NCI-H345 (cell line): Measurements from ENCODE around the gene TM7SF2.

Experiments used
- DNase-seq: peaks from one replicate; lab custom pipeline; 2025; lab: John Stamatoyannopoulos, UW

The TM7SF2 gene

GRCh38 chr11:65090628-65091027 lies 21.0 kb upstream of the TM7SF2 start:
- DNase-seq, result no peak

GRCh38 chr11:65095427-65095826 lies 16.2 kb upstream of the TM7SF2 start:
- DNase-seq, result no peak

DNA sequence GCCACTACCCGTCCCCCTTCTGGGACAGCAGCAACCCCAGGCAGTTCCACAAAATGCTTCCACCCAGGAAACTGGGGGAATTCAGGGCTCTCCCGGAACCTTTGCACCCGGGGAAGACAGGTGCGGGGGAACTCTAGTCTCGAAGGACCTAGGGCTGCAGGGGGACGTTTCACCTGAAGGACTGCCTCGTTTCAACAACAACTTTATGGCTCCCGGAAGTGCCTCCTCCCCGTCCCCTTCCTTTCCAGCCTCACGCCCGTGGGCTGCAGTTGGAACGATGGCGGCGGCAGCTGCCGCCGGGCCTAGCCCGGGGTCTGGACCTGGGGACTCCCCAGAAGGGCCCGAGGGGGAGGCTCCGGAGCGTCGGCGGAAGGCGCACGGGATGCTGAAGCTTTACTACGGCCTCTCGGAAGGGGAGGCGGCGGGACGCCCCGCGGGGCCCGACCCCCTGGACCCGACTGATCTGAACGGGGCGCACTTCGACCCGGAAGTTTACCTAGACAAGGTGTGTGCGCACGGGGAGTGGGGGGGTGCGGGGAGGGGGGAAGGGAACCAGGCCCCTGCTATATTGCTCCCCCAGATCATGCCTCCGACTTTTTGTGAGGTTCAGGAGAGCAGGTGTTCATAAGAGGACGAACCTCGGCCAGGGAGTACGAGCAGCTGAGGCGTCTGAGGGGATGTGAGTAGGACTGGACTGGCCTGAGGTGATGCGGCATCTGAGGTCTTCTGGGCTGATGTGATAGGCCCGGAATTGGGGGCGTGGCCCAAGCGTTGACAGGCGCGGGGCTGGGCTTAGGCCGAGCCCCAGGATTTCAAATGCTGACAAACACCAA lies 15.5 kb upstream of the TM7SF2 start, which contains the start of gene VPS51:
VPS51 (plus strand) TSS at position 241 of the 833 bp plus-strand sequence; CDS start at position 278, 37 bp downstream.
- peak; percentile 92 for DNase-seq

- DNase-seq, result no peak
Observed at GRCh38 chr11:65096926-65097325, 14.7 kb upstream of the TM7SF2 start.

DNA sequence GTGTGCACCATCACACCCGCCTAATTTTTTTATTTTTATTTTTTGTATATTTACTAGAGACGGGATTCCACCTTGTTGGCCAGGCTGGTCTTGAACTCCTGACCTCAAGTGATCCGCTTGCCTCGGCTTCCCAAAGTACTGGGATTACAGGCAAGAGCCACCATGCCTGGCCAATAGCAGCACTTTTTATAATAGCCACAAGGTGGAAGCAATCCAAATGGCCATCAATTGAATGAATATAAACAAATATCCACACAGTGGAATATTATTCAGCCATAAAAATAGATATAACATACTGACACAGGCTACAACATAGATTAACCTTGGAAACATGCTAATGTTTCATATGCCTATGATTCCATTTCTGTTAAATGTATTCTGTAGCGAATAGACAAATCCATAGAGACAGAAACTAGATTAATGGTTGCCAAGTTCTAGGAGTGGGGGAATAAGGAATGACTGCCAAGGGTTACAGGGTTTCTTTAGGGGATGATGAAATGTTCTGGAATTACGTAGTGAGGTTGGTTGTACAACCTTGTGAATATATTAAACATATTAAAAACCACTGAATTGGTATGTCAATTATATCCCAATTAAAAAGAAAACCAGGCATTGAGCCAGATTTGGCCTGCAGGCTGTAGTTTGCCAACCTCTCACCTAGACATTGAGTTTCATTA lies 10.9 kb upstream of the TM7SF2 start:
- DNase-seq, result no peak

- no peak for DNase-seq
Observed at GRCh38 chr11:65102142-65103095, 9.3 kb upstream of the TM7SF2 start.

GRCh38 chr11:65103476-65103875 lies 8.2 kb upstream of the TM7SF2 start:
- no peak for DNase-seq

DNA sequence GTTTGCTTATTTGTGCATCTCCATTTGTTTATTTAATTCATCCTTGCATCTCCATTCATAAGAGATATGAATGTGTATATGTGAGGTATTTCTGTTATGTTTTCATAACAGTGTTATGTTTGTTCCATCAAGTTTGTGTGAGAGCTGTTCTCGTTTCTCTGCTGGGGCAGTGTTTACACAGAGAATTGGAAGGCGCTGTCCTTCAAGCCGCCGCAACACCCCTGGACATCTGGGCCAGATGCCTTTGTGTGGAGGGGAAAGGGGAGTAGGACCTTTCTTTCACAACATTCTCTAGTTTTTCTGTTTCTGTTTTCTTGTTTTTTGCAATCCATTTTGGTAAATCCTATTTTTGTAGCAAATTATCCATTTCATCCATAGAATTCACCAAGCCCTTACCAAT lies 7.0 kb upstream of the TM7SF2 start:
- DNase-seq, result no peak

- DNase-seq, result no peak
Observed at GRCh38 chr11:65107078-65107477, 4.6 kb upstream of the TM7SF2 start.

DNA sequence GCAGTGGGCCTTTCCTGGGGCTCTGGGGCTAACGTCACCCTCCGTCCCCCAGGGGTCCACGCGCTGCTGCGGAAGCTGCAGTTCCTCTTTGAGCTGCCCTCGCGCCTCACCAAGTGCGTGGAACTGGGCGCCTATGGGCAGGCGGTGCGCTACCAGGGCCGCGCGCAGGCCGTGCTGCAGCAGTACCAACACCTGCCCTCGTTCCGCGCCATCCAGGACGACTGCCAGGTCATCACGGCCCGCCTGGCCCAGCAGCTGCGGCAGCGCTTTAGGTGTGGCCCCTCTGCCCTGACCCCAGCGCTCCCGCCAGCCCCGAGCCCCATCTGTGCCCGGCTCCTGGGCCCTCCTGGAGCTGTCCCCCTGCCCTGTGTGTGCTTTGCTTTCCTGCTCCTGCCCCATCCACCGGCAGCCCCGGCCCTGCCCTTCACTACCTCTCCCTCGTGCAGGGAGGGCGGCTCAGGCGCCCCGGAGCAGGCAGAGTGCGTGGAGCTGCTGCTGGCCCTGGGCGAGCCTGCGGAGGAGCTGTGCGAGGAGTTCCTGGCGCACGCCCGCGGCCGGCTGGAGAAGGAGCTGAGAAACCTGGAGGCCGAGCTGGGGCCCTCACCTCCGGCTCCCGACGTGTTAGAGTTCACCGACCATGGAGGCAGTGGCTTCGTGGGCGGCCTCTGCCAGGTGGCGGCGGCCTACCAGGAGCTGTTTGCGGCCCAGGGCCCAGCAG lies 3.8 kb upstream of the TM7SF2 start:
- DNase-seq, result no peak

DNA sequence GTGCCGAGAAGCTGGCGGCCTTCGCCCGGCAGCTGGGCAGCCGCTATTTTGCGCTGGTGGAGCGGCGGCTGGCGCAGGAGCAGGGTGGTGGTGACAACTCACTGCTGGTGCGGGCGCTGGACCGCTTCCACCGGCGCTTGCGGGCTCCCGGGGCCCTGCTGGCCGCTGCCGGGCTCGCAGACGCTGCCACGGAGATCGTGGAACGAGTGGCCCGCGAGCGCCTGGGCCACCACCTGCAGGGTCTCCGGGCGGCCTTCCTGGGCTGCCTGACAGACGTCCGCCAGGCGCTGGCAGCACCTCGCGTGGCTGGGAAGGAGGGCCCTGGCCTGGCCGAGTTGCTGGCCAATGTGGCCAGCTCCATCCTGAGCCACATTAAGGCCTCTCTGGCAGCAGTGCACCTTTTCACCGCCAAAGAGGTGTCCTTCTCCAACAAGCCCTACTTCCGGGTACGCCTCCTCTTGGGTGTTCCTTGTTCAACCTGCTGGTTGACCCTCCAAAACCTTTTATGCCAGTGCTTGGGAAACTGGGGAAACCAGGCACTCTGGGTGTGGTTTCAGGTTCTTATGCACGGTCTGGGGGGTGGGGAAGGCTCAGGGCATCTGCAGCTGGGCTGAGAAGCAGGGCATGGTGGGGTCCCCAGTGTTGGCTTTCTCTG lies 3.1 kb upstream of the TM7SF2 start:
- no peak for DNase-seq

- no peak for DNase-seq
Observed at GRCh38 chr11:65109231-65110198, 2.2 kb upstream of the TM7SF2 start.

- DNase-seq, result peak; percentile 81
Observed at GRCh38 chr11:65110354-65110861, 1.3 kb upstream of the TM7SF2 start.

GRCh38 chr11:65111159-65111743 lies 421 bp upstream of the TM7SF2 start:
- no peak for DNase-seq

DNA sequence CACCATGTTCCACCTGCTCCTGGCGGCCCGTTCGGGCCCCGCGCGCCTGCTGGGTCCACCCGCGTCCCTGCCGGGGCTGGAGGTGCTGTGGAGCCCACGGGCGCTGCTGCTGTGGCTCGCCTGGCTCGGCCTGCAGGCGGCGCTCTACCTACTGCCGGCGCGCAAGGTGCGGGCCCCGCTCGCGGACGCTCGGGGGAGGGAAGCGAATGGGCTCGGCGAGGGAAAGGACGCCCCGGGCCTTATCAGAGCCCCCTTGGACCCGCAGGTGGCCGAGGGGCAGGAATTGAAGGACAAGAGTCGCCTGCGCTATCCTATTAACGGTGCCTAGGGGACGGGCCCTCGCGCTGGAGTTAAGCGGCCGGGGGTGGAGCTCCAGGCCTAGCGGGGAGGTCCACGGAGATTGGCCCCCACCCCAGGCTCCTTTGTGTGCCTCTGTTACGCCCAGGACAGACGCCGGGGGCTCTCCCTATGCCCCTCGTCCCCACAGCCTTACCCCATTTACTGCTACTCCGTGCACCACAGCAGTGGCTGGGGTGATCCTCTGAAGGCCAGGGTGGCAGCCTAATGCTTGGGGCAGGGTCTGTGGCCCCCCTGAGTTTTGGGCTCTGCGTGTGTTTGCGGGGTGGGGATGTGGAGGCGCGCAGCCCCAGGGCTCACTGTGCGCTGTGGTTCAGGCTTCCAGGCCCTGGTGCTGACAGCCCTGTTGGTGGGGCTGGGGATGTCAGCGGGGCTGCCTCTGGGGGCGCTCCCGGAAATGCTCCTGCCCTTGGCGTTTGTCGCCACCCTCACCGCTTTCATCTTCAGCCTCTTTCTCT lies 1.1 kb downstream of the TM7SF2 start:
- peak; percentile 67 for DNase-seq

DNA sequence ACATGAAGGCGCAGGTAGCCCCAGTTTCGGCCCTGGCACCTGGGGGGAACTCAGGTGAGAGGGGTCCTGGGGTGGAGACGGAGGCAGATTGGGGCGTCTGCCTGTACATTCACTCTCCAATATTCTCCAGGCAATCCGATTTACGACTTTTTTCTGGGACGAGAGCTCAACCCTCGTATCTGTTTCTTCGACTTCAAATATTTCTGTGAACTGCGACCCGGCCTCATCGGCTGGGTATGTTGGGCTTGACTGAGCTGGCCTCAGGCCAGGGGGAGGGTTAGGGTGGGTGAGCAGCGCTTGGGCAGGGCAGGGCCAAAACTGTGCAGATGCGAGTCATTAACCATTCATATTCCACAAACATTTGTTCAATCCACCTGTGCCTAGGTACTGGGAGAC lies 1.7 kb downstream of the TM7SF2 start:
- DNase-seq, result no peak

GRCh38 chr11:65113839-65114238 lies 2.2 kb downstream of the TM7SF2 start:
- DNase-seq, result no peak

- DNase-seq, result no peak
Observed at GRCh38 chr11:65114538-65115171, 3.0 kb downstream of the TM7SF2 start.
